SK-N-SH (cell line): Measurements from ENCODE around the gene PRADC1. TPM values are rescaled to one million over a fixed set of nuclear protein-coding genes. Genes with fewer than 3 reads are reported as not detected.

Source experiments
- CTCF ChIA-PET: fragments of 300-600, 350-600 bp; formaldehyde crosslinking; extraction: SDS; loops from one replicate; lab custom pipeline; 2021; lab: Yijun Ruan, JAX
- POLR2A ChIA-PET: fragments of 350-600 bp; sonication (Branson Sonifier 250); formaldehyde crosslinking; extraction: SDS; loops from one replicate; lab custom pipeline; 2020; ENCODE audit warnings: antibody characterized with exemption, inconsistent platforms; lab: Yijun Ruan, JAX
- DNase-seq: peaks from one replicate; pipeline ENCODE4 v3.0.0; 2012
- H2AFZ ChIP-seq: fragments of 200-600 bp; sonication (generic); 2 replicates; pipeline ENCODE4 v1.8.1; 2016; ENCODE audit warnings: antibody characterized with exemption, mild to moderate bottlenecking, low read depth
- H3F3A ChIP-seq: fragments of 200-600 bp; sonication (generic); replicated peaks from 2 replicates; pipeline ENCODE3; 2016; ENCODE audit warnings: antibody characterized with exemption, mild to moderate bottlenecking; ENCODE audit not compliant: insufficient read depth
- H3K27ac ChIP-seq, 2 experiments: fragments of 200-500 bp in 1 of 2; fragments of 200-600 bp in 1 of 2; sonication (Bioruptor generic) in 1 of 2; sonication (generic), shearing (Covaris generic) in 1 of 2; 2 replicates each; pipeline versions ENCODE4 v1.5.1 to v1.6.1; 2014 to 2016; ENCODE audit warnings: low read depth in 2 of 2, inconsistent platforms in 1 of 2, low read length in 1 of 2, mild to moderate bottlenecking in 1 of 2, mixed read lengths in 1 of 2
- H3K27me3 ChIP-seq: fragments of 200-600 bp; sonication (generic), shearing (Covaris generic); 2 replicates; pipeline ENCODE4 v1.6.1; 2016; ENCODE audit warnings: mixed run types; ENCODE audit not compliant: insufficient read depth
- H3K36me3 ChIP-seq, 2 experiments: fragments of 200-500 bp in 1 of 2; fragments of 200-600 bp in 1 of 2; sonication (Bioruptor generic) in 1 of 2; sonication (generic) in 1 of 2; replicated peaks in 1 of 2; 2 replicates each; pipeline versions ENCODE3 to v1.5.1; 2014 to 2016; ENCODE audit warnings: low read length in 1 of 2, mild to moderate bottlenecking in 1 of 2; ENCODE audit not compliant: insufficient read depth in 2 of 2, control insufficient read depth in 1 of 2
- H3K4me1 ChIP-seq, 2 experiments: fragments of 200-500 bp in 1 of 2; fragments of 200-600 bp in 1 of 2; sonication (Bioruptor generic) in 1 of 2; sonication (generic), shearing (Covaris generic) in 1 of 2; 2 replicates each; pipeline versions ENCODE4 v1.5.1 to v1.6.1; 2014 to 2016; ENCODE audit warnings: low read depth in 1 of 2, low read length in 1 of 2, mixed run types in 1 of 2; ENCODE audit not compliant: insufficient read depth in 2 of 2, control insufficient read depth in 1 of 2
- H3K4me2 ChIP-seq: fragments of 200-600 bp; sonication (generic), shearing (Covaris generic); 2 replicates; pipeline ENCODE4 v1.6.1; 2017; ENCODE audit warnings: mixed run types
- H3K4me3 ChIP-seq, 2 experiments: fragments of 200-500 bp in 1 of 2; fragments of 200-600 bp in 1 of 2; sonication (Bioruptor generic) in 1 of 2; sonication (generic), shearing (Covaris generic) in 1 of 2; 2 replicates each; pipeline versions ENCODE4 v1.5.1 to v1.8.1; 2014 to 2016; ENCODE audit warnings: low read depth in 2 of 2, inconsistent platforms in 1 of 2, low read length in 1 of 2, mild to moderate bottlenecking in 1 of 2, mixed read lengths in 1 of 2, moderate library complexity in 1 of 2
- H3K79me2 ChIP-seq: fragments of 200-600 bp; sonication (generic); 2 replicates; pipeline ENCODE4 v1.8.1; 2017; ENCODE audit warnings: mild to moderate bottlenecking; ENCODE audit not compliant: insufficient read depth
- H3K9ac ChIP-seq: fragments of 200-600 bp; sonication (generic); 2 replicates; pipeline ENCODE4 v1.6.1; 2017; ENCODE audit warnings: mixed run types
- H3K9me2 ChIP-seq: fragments of 200-600 bp; sonication (generic); 2 replicates; pipeline ENCODE4 v1.6.1; 2017; ENCODE audit warnings: mixed run types
- H3K9me3 ChIP-seq: fragments of 200-600 bp; sonication (generic); 2 replicates; pipeline ENCODE4 v1.6.1; 2017; ENCODE audit warnings: mixed run types, mild to moderate bottlenecking, moderate library complexity
- H4K20me1 ChIP-seq: fragments of 200-600 bp; sonication (generic); 2 replicates; pipeline ENCODE4 v1.6.1; 2017; ENCODE audit warnings: mild to moderate bottlenecking, mixed run types; ENCODE audit not compliant: insufficient read depth
- CHD2 ChIP-seq: fragments of 150-350 bp; IDR thresholded peaks from 2 replicates; pipeline ENCODE4 v1.6.1; 2018; ENCODE audit warnings: low read length; ENCODE audit not compliant: partially characterized antibody
- EP300 ChIP-seq, 2 experiments: IDR thresholded peaks; 2 replicates each; pipeline versions ENCODE4 v1.4.0 to v1.6.1; 2012; ENCODE audit warnings: borderline replicate concordance in 1 of 2, low read depth in 1 of 2, low read length in 1 of 2
- FOSL2 ChIP-seq: IDR thresholded peaks from 2 replicates; pipeline ENCODE4 v1.4.0; 2012; ENCODE audit warnings: low read depth, mild to moderate bottlenecking, moderate library complexity, borderline replicate concordance
- FOXJ3 ChIP-seq: sonication (generic); formaldehyde crosslinking; IDR thresholded peaks from 2 replicates; pipeline ENCODE4 v1.5.1; 2020; ENCODE audit warnings: mild to moderate bottlenecking, missing genetic modification reagents
- MXI1 ChIP-seq: IDR thresholded peaks from 2 replicates; pipeline ENCODE4 v1.6.1; 2012; ENCODE audit warnings: mild to moderate bottlenecking, low read depth, low read length, improper control_type of control experiment
- POLR2AphosphoS5 ChIP-seq: IDR thresholded peaks from 2 replicates; pipeline ENCODE4 v1.6.1; 2012; ENCODE audit warnings: low read depth, low read length
- RCOR1 ChIP-seq: fragments of 150-350 bp; IDR thresholded peaks from 2 replicates; pipeline ENCODE4 v1.6.1; 2017; ENCODE audit warnings: antibody characterized with exemption, low read length
- WGBS: methylation state at CpG from one replicate; pipeline ENCODE4 v1.1.6; 2017; ENCODE audit warnings: low lambda C conversion rate; 5-methylcytosine and 5-hydroxymethylcytosine counted together
- polyA plus RNA-seq, 3 experiments: library from polyadenylated mRNA; depleted of rRNA; stranded (reverse); fragments of >200 nt; gene quantifications; 2 replicates each; pipeline ENCODE4 v1.2.3, GENCODE V29; 2012
- TF ChIP-seq, protein P1 (sequence below): IDR thresholded peaks from 2 replicates; pipeline ENCODE4; 2012
- TF ChIP-seq, protein P2 (sequence below): fragments of 150-350 bp; IDR thresholded peaks from 2 replicates; pipeline ENCODE4 v1.6.1; 2017; ENCODE audit warnings: antibody characterized with exemption, low read length, low read depth, borderline replicate concordance
- TF ChIP-seq, protein P3 (sequence below): IDR thresholded peaks from 2 replicates; pipeline ENCODE4 v1.4.0; 2012; ENCODE audit warnings: low read depth, borderline replicate concordance
- TF ChIP-seq, protein P4 (sequence below): fragments of 150-350 bp; IDR thresholded peaks from 2 replicates; pipeline ENCODE4 v1.6.1; 2016; ENCODE audit warnings: mild to moderate bottlenecking, low read depth, low read length
- TF ChIP-seq, protein P5 (sequence below): fragments of 200-600 bp; sonication (generic); IDR thresholded peaks from 2 replicates; pipeline ENCODE4 v1.6.1; 2017; ENCODE audit warnings: antibody characterized with exemption, mild to moderate bottlenecking, moderate library complexity

PRADC1 gene
- polyA plus RNA-seq, 1 of the 3 experiments (the other 2 are of a cell fraction): 8.5 TPM

DNA sequence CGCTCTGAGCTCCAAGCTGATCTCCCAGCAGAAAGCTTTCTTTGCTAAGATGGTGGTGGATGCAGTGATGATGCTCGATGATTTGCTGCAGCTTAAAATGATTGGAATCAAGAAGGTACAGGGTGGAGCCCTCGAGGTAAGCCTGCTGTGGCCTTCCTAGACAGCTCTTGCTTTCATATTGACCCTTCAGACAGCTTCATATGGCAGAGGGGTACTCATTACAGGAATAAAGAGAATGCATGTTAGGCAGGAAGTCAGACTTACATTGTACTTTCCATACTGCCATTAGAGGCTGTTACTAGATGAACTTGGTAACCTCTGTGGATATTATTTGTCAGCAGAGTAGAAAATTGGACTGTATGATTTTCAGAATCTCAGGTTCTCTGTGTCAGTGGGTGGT lies 11.5 kb upstream of the PRADC1 start:
- TF ChIP-seq POLR2AphosphoS5 (no peak), MXI1 (no peak), FOXJ3 (CRISPR knock-in tag) (no peak), EP300 (IDR thresholded peaks at IDR 0.05; ENCODE audit: borderline replicate concordance in 1 of 2, low read depth in 1 of 2, low read length in 1 of 2) (no peak), RCOR1 (no peak), CHD2 (no peak), FOSL2 (no peak)
- TF ChIP-seq, protein P1, sequence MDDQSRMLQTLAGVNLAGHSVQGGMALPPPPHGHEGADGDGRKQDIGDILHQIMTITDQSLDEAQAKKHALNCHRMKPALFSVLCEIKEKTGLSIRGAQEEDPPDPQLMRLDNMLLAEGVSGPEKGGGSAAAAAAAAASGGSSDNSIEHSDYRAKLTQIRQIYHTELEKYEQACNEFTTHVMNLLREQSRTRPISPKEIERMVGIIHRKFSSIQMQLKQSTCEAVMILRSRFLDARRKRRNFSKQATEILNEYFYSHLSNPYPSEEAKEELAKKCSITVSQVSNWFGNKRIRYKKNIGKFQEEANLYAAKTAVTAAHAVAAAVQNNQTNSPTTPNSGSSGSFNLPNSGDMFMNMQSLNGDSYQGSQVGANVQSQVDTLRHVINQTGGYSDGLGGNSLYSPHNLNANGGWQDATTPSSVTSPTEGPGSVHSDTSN: no peak
- TF ChIP-seq, protein P2, sequence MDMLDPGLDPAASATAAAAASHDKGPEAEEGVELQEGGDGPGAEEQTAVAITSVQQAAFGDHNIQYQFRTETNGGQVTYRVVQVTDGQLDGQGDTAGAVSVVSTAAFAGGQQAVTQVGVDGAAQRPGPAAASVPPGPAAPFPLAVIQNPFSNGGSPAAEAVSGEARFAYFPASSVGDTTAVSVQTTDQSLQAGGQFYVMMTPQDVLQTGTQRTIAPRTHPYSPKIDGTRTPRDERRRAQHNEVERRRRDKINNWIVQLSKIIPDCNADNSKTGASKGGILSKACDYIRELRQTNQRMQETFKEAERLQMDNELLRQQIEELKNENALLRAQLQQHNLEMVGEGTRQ: no peak
- TF ChIP-seq, protein P3, sequence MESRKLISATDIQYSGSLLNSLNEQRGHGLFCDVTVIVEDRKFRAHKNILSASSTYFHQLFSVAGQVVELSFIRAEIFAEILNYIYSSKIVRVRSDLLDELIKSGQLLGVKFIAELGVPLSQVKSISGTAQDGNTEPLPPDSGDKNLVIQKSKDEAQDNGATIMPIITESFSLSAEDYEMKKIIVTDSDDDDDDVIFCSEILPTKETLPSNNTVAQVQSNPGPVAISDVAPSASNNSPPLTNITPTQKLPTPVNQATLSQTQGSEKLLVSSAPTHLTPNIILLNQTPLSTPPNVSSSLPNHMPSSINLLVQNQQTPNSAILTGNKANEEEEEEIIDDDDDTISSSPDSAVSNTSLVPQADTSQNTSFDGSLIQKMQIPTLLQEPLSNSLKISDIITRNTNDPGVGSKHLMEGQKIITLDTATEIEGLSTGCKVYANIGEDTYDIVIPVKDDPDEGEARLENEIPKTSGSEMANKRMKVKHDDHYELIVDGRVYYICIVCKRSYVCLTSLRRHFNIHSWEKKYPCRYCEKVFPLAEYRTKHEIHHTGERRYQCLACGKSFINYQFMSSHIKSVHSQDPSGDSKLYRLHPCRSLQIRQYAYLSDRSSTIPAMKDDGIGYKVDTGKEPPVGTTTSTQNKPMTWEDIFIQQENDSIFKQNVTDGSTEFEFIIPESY: no peak
- TF ChIP-seq, protein P4, sequence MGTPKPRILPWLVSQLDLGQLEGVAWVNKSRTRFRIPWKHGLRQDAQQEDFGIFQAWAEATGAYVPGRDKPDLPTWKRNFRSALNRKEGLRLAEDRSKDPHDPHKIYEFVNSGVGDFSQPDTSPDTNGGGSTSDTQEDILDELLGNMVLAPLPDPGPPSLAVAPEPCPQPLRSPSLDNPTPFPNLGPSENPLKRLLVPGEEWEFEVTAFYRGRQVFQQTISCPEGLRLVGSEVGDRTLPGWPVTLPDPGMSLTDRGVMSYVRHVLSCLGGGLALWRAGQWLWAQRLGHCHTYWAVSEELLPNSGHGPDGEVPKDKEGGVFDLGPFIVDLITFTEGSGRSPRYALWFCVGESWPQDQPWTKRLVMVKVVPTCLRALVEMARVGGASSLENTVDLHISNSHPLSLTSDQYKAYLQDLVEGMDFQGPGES: no peak
- TF ChIP-seq, protein P5, sequence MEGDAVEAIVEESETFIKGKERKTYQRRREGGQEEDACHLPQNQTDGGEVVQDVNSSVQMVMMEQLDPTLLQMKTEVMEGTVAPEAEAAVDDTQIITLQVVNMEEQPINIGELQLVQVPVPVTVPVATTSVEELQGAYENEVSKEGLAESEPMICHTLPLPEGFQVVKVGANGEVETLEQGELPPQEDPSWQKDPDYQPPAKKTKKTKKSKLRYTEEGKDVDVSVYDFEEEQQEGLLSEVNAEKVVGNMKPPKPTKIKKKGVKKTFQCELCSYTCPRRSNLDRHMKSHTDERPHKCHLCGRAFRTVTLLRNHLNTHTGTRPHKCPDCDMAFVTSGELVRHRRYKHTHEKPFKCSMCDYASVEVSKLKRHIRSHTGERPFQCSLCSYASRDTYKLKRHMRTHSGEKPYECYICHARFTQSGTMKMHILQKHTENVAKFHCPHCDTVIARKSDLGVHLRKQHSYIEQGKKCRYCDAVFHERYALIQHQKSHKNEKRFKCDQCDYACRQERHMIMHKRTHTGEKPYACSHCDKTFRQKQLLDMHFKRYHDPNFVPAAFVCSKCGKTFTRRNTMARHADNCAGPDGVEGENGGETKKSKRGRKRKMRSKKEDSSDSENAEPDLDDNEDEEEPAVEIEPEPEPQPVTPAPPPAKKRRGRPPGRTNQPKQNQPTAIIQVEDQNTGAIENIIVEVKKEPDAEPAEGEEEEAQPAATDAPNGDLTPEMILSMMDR: no peak
- H3K9ac ChIP-seq: no peak overlapping the region
- peaks cover 0 to 21% of the 10 kb centered on the region in 2 experiments; a peak in 2 of 4 replicates for H3K4me1 ChIP-seq
- 85% methylated on average over 3 of the region's 3 CpGs for WGBS
- peaks cover 6% of the 10 kb centered on the region for H3F3A ChIP-seq
- peaks cover 89 to 94% of the 10 kb centered on the region in 2 experiments for H3K36me3 ChIP-seq
- ChIA-PET CTCF (interaction anchor here (0.9 to 3.5 kb wide), 6 partner anchors 10 to 67 kb away, joined by 3 to 19 read pairs (median 4); partner anchors contain the start of gene CCT7), POLR2A (interaction anchor here (0.9 to 1.5 kb wide), 5 partner anchors 8 to 13 kb away, joined by 3 to 13 read pairs (median 6); partner anchors contain the start of genes CCT7 and PRADC1)
- no peak for DNase-seq
- H3K27me3 ChIP-seq: no peaks in the 10 kb centered on the region
- H3K9me3 ChIP-seq: no peaks in the 10 kb centered on the region
- no peak overlapping the region for H3K4me3 ChIP-seq
- no peak overlapping the region for H2AFZ ChIP-seq
- H3K9me2 ChIP-seq: no peaks in the 10 kb centered on the region
- peak overlapping the region in 1 of 2 experiments; percentile 81; a peak in 2 of 4 replicates for H3K27ac ChIP-seq
- peaks cover 49% of the 10 kb centered on the region for H3K79me2 ChIP-seq
- no peak overlapping the region for H3K4me2 ChIP-seq
- peaks cover 52% of the 10 kb centered on the region for H4K20me1 ChIP-seq
